HG02588 (cell line): ENCODE measurements around the gene NCEH1.

ENCODE experiments used
- ATAC-seq: cut with Tn5 transposase; IDR thresholded peaks from one replicate; pipeline ENCODE4 v1.9.1; 2021; ENCODE audit warnings: mild to moderate bottlenecking, moderate library complexity; ENCODE audit not compliant: unreplicated experiment

Gene NCEH1

DNA sequence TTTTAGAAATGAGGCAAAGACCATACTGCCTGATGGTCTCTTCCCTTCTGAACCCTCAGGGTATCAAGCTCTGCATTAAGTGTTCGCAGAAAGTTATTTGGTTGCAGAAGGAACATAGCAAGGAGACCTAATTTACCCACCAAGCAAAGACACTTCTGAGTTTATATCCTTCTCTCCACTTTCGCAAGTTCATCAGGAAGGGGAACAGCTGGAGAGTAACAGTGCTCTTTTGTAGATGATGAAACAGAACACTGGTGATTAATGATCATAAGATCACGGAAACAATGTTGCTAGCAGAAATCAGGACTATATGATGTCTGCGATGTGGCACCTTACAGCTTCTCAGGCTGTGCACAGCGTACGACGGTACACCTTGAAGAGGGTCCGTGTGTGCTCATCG lies 62.1 kb downstream of the NCEH1 start:
- ATAC-seq = no peak

DNA sequence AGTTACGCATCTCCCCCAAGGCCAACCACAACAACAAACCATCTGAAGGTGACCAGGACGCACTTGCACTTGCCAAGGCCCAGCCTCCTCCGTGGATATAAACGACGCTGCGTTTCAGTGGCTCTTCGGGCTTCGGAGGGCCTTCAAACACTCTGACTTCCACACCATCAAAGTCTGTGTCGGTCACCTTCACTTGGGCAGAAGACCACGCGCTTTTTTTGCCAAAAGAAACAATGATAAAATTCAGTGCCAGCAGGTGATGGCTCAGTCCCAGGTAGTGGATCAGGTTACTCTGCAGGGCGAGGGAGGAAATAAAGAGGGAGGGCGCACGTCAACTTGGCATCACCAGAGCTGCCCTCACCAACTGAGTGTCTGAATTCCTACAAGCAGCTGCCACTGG lies 63.0 kb downstream of the NCEH1 start:
- no peak for ATAC-seq

DNA sequence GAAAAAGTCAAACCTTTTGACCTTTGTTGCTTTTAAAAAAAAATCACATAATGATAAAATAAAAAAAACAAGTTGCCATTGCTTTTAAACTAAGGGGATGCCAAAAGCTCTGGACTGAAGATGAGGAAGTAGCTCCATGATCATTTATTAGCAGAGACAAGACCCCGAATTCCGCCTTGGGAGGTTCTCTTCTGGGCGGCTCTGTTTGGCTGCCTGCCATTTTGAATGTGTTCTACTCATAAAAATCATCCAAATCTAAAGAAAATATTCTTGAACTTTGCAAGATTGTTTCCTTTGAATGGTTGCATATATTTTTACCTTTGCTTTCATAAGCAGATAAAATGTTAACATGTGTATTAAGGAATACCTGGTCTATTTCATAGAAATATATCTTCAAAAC lies 63.8 kb downstream of the NCEH1 start:
- ATAC-seq = no peak

DNA sequence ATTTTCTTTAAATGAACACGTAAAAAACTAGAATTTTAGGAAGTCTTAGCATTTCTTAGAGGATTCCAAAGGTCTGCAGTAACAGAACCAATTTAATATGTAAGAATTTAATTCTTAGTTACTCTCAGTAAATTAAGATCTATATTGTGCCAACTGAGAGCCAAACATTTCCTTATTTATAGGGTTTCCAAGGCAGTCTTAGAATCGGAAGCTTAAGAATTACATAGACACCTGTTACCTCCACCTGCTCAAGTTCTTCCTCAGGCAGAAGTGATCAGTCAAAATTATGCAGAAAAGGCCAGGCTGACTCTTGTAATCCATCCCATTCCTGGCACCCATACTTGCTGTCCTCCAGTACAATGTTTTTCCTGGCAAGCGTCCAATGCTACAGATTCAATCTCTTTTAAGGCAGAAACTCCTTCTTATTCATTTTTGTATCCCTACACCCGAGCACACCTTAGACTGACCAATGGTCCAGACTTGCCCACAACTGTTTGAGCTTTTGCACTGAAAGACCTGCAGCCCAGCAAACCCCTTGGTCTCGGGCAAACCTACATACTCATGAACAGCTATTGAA lies 64.3 kb downstream of the NCEH1 start:
- ATAC-seq = no peak

DNA sequence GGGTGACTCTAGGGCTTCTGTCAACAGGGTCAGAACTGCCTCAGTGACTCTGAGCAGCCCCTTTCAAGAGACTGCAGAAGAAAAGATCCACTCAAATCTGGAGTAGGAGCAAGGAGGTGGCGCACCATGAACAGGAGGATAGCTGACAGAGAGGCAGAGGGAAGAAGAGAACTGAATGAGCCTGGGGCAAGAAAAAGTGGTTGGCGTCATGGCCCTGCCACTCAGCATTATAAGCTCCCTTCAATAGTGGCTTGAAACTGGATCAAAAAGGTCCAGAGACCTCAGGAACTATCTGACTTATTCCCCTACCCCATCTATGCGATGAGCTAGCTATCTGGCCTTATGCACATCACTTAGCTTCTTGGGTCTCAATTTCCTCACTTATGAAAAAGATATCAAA lies 66.6 kb downstream of the NCEH1 start:
- ATAC-seq = no peak

DNA sequence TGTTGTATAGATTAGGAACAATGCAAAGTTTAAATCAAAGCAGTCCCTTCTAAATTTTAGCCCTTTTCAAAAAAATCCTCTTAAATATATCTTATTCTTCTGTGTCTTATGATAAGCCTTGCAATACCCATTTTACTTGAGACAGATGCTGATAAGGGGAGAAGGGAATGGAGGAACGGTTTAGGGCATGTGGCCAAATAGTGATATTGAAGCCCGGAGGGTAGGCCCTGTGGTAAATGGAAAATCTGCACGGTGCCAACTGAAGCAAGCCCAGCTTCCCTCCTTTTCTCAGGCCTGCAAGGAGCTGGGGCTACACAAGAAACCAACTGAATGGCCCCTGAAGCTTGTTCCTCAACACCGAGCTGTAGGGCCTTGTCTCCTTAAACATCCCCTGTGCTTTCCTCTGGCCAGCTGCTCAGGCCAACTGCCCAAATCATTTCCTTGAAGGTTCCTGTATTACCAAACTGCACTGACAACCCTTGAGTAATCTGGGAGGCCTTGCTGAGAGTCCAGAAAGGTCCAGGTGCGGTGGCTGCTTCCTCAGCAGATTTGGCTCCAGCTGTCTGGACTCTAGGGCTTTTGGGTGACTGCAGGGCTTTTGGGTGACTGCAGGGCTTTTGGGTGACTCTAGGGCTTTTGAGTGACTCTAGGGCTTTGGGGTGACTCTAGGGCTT lies 67.2 kb downstream of the NCEH1 start:
- no peak for ATAC-seq

DNA sequence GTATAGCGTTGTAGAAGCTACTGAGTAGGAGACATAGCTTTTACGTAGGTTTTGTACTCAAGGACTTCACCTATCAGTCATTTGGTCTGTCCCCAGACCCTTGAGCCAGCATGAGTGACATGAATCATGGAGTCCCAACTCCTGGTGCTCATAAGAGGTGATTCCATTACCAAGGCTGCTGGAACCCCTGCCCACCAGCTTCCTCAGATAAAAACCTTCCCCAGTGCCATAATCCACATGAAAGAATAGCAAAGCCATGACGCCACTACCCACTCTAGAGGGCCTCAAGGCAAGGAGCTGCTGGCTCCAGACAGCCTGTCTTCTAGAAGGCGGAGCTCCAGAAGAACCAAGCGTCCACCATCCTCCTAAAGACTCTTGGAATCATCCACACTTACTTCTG lies 69.6 kb downstream of the NCEH1 start:
- ATAC-seq = no peak

DNA sequence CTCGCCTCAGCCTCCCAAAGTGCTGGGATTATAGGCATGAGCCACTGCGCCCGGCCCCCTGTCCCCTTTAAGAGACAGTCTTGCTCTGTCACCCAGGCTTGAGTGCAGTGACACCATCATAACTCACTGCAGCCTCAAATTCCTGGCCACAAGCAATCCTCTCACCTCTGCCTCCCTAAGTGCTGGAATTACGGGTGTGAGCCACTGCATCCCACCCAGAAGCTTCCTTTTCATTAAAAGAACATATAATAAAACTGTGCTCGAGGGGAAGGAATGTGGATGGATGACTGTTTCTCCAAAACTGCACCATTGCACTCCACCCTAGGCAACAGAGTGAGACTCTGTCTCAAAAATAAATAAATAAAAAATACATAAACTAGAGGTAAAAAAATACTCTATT lies 70.1 kb downstream of the NCEH1 start:
- ATAC-seq = no peak

DNA sequence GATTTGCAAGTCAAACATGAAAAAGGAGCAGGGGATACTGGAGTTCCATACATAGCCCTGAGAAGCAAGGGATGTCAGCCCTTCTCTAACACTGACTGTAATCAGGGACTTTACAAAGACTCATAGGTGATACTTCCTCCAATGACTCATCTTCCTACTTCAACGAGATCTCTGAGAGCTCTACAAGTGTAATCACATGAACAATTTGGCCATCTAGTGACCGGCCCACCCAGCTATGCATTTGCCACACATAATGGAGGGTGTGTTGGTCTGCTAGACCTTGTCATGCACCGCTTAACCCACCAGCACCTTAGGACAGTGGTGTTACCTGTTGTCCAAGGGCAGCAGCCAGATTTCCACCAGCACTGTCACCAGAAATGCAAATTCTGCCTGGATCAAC lies 75.3 kb downstream of the NCEH1 start:
- peak; percentile 99 for ATAC-seq

DNA sequence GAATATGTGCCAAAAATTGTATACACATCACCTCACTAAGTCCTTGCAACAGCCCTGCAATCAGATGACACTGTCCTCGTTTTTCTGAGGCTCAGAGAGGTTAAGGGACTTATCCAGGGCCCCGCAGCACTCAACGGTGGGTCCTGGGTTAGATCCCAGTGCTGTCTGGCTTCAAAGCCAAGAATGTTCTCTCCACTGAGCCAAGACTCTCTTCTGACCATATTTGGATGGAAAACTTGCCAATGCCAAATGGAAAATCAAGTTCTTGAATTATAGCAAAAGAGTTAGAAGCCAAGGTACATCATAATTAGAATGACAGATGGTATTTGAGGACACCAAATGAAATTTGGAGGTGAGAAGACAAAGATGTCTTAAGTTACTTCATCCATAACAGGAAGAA lies 75.9 kb downstream of the NCEH1 start:
- no peak for ATAC-seq

DNA sequence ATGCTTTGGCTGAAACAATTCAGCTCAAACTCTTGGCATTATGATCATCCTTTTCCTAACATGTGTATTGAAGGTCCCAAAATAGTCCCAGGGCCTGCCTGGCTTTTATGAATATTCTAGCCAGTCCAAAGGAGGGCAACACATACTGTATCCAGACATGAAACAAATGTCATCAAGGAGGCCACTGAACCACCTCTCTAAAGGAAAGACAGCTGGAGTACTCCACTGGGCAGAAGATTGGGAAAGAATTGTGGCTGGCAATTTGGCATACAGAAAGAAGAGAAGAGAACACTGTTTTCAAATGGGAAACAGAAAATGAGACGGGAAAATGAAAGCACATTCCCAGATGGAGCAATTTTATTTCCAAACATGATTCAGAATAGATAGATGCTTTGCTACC lies 80.6 kb downstream of the NCEH1 start:
- ATAC-seq = no peak

DNA sequence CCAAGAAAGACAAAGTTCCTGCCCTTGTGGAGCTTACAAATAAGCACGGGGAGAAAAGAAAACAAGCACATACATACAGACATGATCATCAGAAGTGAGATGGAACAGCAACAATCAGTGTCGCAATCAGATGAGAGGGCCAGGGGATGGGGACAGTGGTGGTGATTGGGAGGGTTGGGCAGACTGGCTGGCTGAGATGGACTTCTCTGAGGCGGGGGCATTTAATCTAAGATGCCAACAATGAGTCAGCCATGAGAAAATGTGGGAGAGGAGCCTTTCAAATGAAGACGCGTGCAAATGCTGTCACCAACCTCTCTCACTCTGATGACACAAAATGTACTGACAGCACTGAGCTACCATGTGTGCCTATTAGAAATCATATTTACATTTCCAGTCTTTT lies 81.4 kb downstream of the NCEH1 start:
- no peak for ATAC-seq

DNA sequence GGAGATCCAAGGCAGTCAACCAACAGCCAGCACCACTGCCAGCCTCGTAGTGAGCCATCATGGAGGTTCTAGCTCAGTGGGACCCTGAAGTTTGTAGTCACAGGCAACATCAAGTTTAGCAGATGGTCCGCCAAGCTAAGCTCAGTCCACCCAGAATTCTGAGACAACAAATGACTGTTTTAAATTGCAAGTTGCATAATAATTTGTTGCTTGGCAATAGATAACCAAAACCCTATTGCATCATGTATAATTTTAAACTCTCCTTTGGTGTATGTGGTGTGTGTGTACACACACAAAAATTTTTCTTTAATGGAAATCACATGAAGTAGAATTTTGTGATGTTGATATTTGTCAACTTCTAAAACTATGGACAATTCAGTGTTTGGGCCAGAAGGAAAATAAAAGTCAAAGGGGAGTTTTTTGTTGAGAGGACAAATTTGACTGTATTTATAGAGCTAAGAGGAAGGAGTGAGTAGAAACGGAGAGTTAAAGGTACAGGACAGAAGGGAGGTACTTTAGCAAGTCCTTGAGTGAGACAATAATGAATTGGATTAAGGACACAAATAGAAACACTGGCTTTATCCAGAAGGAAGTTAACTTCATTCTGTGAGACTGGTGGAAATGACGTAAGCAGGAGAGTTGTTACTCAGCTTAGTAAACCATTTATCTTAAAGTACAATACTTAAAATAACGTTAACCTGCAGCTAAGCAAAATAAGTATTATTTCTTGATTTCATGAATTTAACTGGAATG lies 83.6 kb downstream of the NCEH1 start:
- ATAC-seq = no peak

DNA sequence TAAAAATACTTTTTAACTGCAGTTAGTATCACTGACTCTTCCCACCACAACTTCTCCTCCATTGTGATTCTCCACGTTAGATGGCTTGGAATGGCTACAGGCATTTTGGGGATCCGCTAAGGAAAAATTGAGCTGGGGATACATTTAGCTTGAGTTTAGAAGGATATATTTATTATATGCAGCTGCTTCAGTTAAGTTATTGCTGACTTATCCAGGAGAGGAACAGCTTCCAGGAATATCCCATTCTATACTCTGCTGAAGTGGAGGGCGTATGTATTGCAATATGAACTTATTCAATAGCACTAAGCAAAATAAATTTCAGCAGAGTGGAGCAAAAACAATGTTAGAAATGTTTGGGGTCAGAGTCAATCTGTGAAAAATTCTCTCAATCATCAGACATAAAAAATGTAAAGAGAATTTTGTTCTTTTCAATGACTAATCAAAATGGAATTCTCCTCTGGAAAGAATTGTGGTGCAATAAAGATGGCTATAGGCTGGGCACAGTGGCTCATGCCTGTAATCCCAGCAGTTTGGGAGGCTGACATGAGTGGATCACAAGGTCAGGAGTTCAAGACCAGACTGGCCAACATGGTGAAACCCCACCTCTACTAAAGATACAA lies 84.7 kb downstream of the NCEH1 start:
- ATAC-seq = no peak

DNA sequence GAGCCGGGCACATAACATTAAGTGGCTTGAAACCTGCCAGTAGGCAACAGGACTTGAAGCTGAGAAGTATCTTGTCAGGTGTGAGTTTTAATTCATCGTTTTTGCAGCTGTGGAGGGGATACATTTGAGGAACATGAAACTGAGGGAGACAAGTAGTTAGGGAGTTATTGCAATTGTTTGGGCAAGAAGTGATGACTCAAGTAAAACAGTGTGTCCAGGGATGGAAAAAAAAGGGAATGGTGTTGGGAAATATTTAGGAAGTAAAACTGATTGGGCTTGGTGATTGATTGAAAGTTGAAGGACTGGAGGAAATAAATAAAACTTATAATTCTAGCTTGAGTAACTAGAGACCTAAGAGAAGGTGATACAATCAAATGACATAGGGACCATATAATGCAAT lies 85.5 kb downstream of the NCEH1 start:
- no peak for ATAC-seq

DNA sequence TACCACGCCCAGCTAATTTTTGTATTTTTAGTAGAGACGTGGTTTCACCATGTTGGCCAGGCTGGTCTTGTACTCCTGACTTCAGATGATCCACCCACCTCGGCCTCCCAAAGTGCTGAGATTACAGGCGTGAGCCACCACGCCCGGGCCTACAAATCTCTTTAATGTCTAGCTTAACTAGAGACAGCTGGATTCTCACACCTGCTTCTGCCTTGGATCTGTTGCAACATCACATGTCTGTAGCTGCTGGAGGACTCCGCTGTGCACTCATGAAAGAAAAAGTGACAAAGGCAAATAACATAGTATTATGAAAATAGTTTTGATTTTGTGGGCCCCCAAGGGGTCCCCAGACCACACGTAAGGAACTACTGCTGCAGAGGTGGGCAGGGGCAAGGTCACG lies 85.9 kb downstream of the NCEH1 start:
- ATAC-seq = no peak

DNA sequence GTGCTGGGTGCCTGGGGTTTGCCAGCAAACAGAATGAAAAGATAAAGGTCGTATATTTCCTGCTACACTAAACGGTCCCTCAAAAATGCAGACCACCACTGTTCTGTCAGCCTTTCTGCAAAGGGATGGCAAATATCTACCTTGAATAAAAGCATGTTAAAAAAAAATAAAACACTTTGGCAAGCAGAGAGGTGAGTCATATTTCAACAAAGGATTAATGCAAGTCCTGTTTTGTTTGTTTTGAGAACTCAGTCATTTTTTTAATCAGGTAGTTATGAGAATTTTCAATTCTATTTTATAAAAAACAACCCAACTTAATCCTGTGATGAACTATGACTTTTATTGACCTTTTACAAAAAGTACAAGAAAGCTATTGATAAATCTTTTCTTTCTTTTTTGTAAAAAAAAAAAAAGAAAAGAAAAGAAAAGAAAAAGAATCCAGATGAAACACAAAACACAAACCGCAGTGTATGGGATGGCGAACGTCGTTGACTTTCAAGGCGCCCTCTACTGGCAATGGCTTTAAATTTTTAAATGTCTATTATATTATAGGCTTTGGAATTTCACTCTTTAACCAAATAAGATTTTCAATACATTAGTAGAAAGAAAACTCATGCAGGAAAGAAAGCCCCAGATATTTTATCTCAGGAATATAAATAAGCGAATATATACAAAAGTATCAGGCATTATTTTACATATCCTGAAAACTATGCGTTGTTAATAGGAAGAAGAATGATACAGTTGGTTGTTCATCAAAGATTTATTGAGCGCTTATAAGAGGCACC lies 87.8 kb downstream of the NCEH1 start:
- ATAC-seq = no peak

DNA sequence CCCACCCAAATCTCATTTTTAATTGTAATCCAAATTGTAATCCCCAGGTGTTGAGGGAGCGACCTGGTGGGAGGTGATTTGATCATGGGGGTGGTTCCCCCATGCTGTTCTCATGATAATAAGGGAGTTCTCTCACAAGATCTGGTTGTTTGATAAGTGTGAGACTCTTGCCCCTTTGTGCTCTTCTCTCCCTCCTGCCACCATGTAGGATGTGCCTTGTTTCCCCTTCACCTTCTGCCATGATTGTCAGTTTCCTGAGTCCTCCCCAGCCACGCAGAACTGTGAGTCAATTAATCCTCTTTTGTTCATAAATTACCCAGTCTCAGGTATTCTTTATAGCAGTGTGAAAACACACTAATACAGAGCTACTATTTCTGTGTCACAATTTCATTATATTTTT lies 88.7 kb downstream of the NCEH1 start:
- no peak for ATAC-seq

DNA sequence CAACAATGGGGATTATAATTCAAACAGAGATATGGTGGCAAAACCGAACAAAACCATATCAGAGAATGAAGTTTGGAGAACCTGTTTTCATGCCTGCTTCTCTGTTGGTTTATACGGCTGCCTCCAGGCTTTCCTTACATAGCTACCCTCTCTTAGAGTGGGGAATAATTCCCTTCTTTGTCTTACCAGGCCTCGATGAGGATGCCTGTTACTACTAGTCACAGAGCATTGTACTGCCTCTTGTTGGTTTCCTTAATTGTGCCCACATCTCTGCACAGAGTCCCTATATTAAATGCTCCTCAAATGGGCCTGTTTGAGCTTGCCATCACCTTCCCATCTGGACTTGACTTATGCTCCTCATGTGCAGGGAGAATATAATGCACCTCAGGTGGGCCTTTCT lies 92.9 kb downstream of the NCEH1 start:
- no peak for ATAC-seq

DNA sequence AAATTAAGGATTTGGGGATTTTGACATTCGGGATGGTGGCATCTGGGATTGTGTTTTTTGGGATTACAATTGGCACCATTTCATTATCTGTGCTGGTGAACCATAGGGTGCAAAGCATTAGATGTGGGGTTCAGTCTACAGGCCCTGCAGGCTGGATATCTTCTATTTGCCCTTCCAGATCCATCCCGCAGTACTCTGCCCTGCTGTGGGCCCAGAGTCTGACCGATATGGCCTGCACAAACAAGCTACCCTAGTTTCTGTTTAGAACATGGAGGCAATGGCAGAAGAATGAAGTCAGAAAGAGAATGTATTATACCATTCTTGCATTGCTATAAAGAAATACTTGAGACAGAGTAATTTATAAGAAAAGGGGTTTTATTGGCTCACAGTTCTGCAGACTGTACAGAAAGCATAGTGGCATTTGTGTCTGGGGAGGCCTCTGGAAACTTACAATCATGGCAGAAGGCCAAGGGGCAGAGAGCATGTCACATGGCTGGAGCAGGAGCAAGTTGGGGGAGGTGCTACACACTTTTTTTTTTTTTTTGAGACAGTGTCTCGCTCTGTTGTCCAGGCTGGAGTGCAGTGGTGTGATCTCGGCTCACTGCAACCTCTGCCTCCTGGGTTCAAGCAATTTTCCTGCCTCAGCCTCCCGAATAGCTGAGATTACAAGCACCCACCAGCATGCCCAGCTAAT lies 93.7 kb downstream of the NCEH1 start:
- no peak for ATAC-seq

DNA sequence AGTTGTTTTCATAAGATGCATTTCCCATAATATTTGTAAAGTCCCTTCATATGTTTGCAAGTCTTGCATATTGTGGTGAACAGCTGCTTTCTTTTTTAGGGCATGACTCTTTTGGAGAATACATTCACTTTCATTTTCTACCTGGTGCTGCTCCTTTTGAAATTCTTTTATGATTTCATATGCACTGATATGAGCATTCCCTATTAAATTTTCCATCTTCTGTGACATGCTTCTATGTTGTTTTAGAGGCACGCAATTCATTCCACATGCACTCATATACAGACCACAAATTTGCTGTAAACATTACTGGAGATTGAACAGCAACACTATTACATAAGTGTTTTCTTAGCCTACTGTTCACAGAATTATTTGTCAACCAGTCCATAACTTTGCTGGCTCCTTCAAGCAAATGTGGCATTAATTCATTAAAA lies 94.8 kb downstream of the NCEH1 start:
- no peak for ATAC-seq
